Activated effector memory CD4-positive, alpha-beta T cell treated with anti-CD3 and anti-CD28 coated beads, Interleukin-2, amount 50 U/mL, for 16 hours (primary cell): ENCODE data around the gene ADRA2B.
"Not testable (repeated sequence)": the region's sequence is repeated elsewhere in the genome, so short reads cannot be mapped to it uniquely, and the experiment has no call there.

Experiments
- DNase-seq: peaks from one replicate; pipeline ENCODE4 v3.0.0-alpha.2; 2020

Gene ADRA2B

GRCh38 chr2:96085541-96086355 lies 30.6 kb downstream of the ADRA2B start:
- DNase-seq: peak; percentile 42

GRCh38 chr2:96084858-96085518 lies 31.4 kb downstream of the ADRA2B start:
- peak; percentile 50 for DNase-seq

- DNase-seq: peak; percentile 44
Measured at GRCh38 chr2:96083989-96084857, 32.1 kb downstream of the ADRA2B start.

GRCh38 chr2:96083064-96083939 lies 33.1 kb downstream of the ADRA2B start:
- DNase-seq: peak; percentile 57

GRCh38 chr2:96082211-96083063 lies 33.9 kb downstream of the ADRA2B start:
- DNase-seq: peak; percentile 27

GRCh38 chr2:96081042-96081441 lies 35.3 kb downstream of the ADRA2B start:
- DNase-seq: no peak

- no peak for DNase-seq
Measured at GRCh38 chr2:96075199-96075771, 41.1 kb downstream of the ADRA2B start.

- DNase-seq: no peak
Measured at GRCh38 chr2:96074156-96074555, 42.2 kb downstream of the ADRA2B start.

- DNase-seq: no peak
Measured at GRCh38 chr2:96073170-96073775, 43.1 kb downstream of the ADRA2B start.

- no peak for DNase-seq
Measured at GRCh38 chr2:96072746-96073145, 43.6 kb downstream of the ADRA2B start.

GRCh38 chr2:96071977-96072491 lies 44.3 kb downstream of the ADRA2B start:
- DNase-seq: not testable (repeated sequence)

GRCh38 chr2:96071087-96071976 lies 45.0 kb downstream of the ADRA2B start:
- not testable (repeated sequence) for DNase-seq

- not testable (repeated sequence) for DNase-seq
Measured at GRCh38 chr2:96070351-96070750, 46.0 kb downstream of the ADRA2B start.

- not testable (repeated sequence) for DNase-seq
Measured at GRCh38 chr2:96069878-96070277, 46.5 kb downstream of the ADRA2B start.

GRCh38 chr2:96067902-96068581 lies 48.3 kb downstream of the ADRA2B start:
- DNase-seq: not testable (repeated sequence)

- not testable (repeated sequence) for DNase-seq
Measured at GRCh38 chr2:96067098-96067660, 49.2 kb downstream of the ADRA2B start.

GRCh38 chr2:96066511-96066910 lies 49.9 kb downstream of the ADRA2B start:
- not testable (repeated sequence) for DNase-seq

- not testable (repeated sequence) for DNase-seq
Measured at GRCh38 chr2:96065954-96066353, 50.4 kb downstream of the ADRA2B start.
